ENCODE measurements around the gene MYEOV.

DNA sequence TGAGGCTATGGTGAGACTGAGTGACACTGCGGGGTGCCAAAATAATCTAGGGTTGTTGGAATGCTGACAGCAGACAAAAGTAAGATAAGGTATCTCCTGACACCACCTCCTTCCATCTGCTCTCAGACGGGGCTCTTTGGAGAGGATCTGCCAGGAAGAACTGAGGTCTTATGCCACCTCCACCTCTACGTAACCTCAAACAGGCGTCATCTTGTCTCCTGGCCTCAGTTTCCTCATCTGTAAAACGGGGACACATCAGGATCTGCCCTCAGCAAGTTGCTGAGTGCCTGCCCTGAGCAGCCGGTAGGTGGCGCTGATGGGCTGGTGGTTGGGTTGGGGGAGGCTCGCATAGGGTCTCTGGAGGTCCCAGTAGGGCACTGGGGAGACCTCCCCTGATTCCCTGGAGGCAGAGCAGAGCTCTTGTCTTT is 1.7 kb upstream of the MYEOV start:
- TF ChIP-seq, protein P1, sequence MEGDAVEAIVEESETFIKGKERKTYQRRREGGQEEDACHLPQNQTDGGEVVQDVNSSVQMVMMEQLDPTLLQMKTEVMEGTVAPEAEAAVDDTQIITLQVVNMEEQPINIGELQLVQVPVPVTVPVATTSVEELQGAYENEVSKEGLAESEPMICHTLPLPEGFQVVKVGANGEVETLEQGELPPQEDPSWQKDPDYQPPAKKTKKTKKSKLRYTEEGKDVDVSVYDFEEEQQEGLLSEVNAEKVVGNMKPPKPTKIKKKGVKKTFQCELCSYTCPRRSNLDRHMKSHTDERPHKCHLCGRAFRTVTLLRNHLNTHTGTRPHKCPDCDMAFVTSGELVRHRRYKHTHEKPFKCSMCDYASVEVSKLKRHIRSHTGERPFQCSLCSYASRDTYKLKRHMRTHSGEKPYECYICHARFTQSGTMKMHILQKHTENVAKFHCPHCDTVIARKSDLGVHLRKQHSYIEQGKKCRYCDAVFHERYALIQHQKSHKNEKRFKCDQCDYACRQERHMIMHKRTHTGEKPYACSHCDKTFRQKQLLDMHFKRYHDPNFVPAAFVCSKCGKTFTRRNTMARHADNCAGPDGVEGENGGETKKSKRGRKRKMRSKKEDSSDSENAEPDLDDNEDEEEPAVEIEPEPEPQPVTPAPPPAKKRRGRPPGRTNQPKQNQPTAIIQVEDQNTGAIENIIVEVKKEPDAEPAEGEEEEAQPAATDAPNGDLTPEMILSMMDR (IDR thresholded peaks at IDR 0.05): peak in 3 of 4 experiments; percentile 36 to 65 (median 60)
- no peak for TF ChIP-seq POLR2A (IDR thresholded peaks at IDR 0.05)

Data from uterus (tissue), 2 donors.